Adrenal gland (tissue), 12 donors: ENCODE measurements around the gene KDM1A. TPM values are rescaled to one million over a fixed set of nuclear protein-coding genes. Genes with fewer than 3 reads are reported as not detected.

Experiments
- DNase-seq, 7 donors: peaks; one replicate each; pipeline ENCODE4 v3.0.0-alpha.2; 2019 to 2020
- H3K27ac ChIP-seq, 5 donors: fragments of 200-600 bp; sonication (generic) in 4 of 5; 1 replicate in 3 of 5; 2 replicates in 2 of 5; pipeline versions ENCODE4 v1.5.1 to v1.8.0; 2016 to 2020; ENCODE audit warnings: mild to moderate bottlenecking in 1 of 5
- H3K27me3 ChIP-seq: fragments of 200-600 bp; 2 replicates; pipeline ENCODE4 v1.8.0; 2021
- H3K36me3 ChIP-seq, 2 donors: fragments of 200-600 bp; replicated peaks in 1 of 2; 1 replicate in 1 of 2; 2 replicates in 1 of 2; pipeline versions ENCODE4 v1.5.1 to v1.8.0; 2018 to 2022
- H3K4me1 ChIP-seq, 2 donors: fragments of 200-600 bp; replicated peaks in 1 of 2; 1 replicate in 1 of 2; 2 replicates in 1 of 2; pipeline versions ENCODE4 v1.5.1 to v1.8.0; 2018 to 2021
- H3K4me3 ChIP-seq, 4 donors: fragments of 200-600 bp; sonication (generic) in 3 of 4; one replicate each; pipeline ENCODE4 v1.5.1; 2016 to 2018
- H3K9me3 ChIP-seq, 3 donors: fragments of 200-600 bp; sonication (generic) in 1 of 3; replicated peaks in 1 of 3; 1 replicate in 2 of 3; 2 replicates in 1 of 3; pipeline versions ENCODE4 v1.5.1 to v1.8.0; 2016 to 2021
- POLR2A ChIP-seq, 2 donors: fragments of 450-650 bp; IDR thresholded peaks; one replicate each; pipeline ENCODE4 v1.6.1; 2017; ENCODE audit warnings: antibody characterized with exemption in 2 of 2, mild to moderate bottlenecking in 2 of 2, moderate library complexity in 1 of 2
- WGBS, 4 donors: extraction: QIAGEN DNeasy Blood & Tissue Kit in 2 of 4; methylation state at CpG; one replicate each; pipeline versions ENCODE4 v1.1.5 to v1.1.7; 2013 to 2017; 5-methylcytosine and 5-hydroxymethylcytosine counted together
- intact Hi-C, 2 donors: fragments of 100-400 bp; cut with DNase I; formaldehyde crosslinking; loops; one replicate each; pipeline versions ENCODE4 v1.14.1 to v1.15.0; 2022 to 2023
- microRNA-seq, 3 donors: library from miRNA; unstranded; fragments of <30 nt; microRNA quantifications; one replicate each; pipeline ENCODE4, GENCODE V29; 2017 to 2020
- polyA plus RNA-seq, 3 donors: library from polyadenylated mRNA; stranded (reverse); fragments of 200-250 nt in 2 of 3; fragments of 350-450 nt in 1 of 3; fragmentation: Illumina TruSeq in 1 of 3; extraction: RNeasy Lipid Tissue Mini Kit (QIAGEN cat#74804) in 1 of 3; gene quantifications; one replicate each; pipeline ENCODE4 v1.2.3, GENCODE V29; 2013 to 2014
- small RNA-seq, 2 donors: library from RNA; depleted of rRNA; stranded (forward); fragments of <200 nt; gene quantifications; one replicate each; pipeline ENCODE3, GENCODE V24; 2016
- total RNA-seq, 9 donors: library from RNA; depleted of rRNA in 4 of 9; stranded (reverse); fragments of >200 nt in 4 of 9; fragments of 120-200 nt in 1 of 9; fragmentation: NEBNext Ultra II Directional in 1 of 9; extraction: Animal tissue kit (Norgen Biotek cat#: 25700) in 1 of 9; gene quantifications; one replicate each; pipeline versions ENCODE4 v1.1.0 to v1.2.4, GENCODE V29; 2013 to 2023
- TF ChIP-seq, protein P1 (sequence below), 6 experiments: fragments of 450-650 bp in 4 of 6; fragments of 200-600 bp in 2 of 6; sonication (generic) in 1 of 6; IDR thresholded peaks; 1 replicate in 5 of 6; 2 replicates in 1 of 6; pipeline versions ENCODE4 v1.5.1 to v1.8.0; 2016 to 2021; ENCODE audit warnings: antibody characterized with exemption in 6 of 6, mild to moderate bottlenecking in 2 of 6, moderate library complexity in 1 of 6
- donor health status: healthy with polysubstance abuse.
- donor health status: Bipolar disorder and iron deficiency.
- donor health status: DM: yes; HTN: yes; CAD: no.
- donor health status: DM: no; HTN: no; CAD: no.
- donor health status: DM: no; HTN: no; CAD: no.
- donor health status: DM: yes; HTN: yes; CAD: no.

Gene KDM1A
- total and polyA plus RNA-seq, 12 donors: 25.3 to 87.1 (median 57.8) TPM

DNA sequence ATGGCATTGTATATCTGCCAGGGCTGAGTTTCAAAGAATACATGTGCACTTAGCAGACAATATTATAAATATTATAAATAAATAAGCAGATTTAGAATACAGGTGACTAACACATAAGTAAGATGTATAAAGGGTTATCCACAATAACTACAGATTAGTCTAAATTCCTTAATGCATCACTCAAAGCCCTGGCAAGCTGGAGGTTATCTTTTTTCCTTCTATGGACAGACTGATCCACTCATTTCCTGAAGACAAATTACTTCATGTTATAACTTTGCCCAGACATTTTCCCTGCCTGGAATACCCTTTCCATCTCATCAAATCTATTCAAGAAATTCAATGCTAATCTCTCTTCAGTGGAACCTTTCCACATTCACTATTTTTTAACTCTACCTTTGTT is 110.6 kb downstream of the KDM1A start:
- intact Hi-C loops: no loop called here
- Histone ChIP-seq H3K4me3 (no peak overlapping the region), H3K27ac (no peak overlapping the region), H3K27me3 (no peaks in the 10 kb centered on the region), H3K9me3 (no peaks in the 10 kb centered on the region), H3K36me3 (no peaks in the 10 kb centered on the region), H3K4me1 (peaks cover 9 to 23% of the 10 kb centered on the region in 2 donors)
- TF ChIP-seq, protein P1, sequence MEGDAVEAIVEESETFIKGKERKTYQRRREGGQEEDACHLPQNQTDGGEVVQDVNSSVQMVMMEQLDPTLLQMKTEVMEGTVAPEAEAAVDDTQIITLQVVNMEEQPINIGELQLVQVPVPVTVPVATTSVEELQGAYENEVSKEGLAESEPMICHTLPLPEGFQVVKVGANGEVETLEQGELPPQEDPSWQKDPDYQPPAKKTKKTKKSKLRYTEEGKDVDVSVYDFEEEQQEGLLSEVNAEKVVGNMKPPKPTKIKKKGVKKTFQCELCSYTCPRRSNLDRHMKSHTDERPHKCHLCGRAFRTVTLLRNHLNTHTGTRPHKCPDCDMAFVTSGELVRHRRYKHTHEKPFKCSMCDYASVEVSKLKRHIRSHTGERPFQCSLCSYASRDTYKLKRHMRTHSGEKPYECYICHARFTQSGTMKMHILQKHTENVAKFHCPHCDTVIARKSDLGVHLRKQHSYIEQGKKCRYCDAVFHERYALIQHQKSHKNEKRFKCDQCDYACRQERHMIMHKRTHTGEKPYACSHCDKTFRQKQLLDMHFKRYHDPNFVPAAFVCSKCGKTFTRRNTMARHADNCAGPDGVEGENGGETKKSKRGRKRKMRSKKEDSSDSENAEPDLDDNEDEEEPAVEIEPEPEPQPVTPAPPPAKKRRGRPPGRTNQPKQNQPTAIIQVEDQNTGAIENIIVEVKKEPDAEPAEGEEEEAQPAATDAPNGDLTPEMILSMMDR (IDR thresholded peaks at IDR 0.05): no peak
- TF ChIP-seq POLR2A (IDR thresholded peaks at IDR 0.05): no peak
- DNase-seq: no peak

GRCh38 chr1:23132033-23132432 is 112.8 kb downstream of the KDM1A start:
- Histone ChIP-seq H3K36me3 (no peaks in the 10 kb centered on the region), H3K27ac (no peak overlapping the region), H3K4me1 (peaks cover 3 to 7% of the 10 kb centered on the region in 2 donors), H3K4me3 (no peak overlapping the region), H3K9me3 (no peaks in the 10 kb centered on the region), H3K27me3 (no peaks in the 10 kb centered on the region)
- WGBS, 4 donors: 42 to 59% (median 52%) methylated on average over 1 of the region's 1 CpG
- intact Hi-C loops: no loop called here
- DNase-seq: no peak
- no peak for TF ChIP-seq POLR2A (IDR thresholded peaks at IDR 0.05)
- TF ChIP-seq, protein P1 (IDR thresholded peaks at IDR 0.05): no peak

Small RNA genes within 50 kb of the gene (microRNA-seq; reads per million reads assigned to microRNA genes)
- 0 to 0.89 (median 0.38) reads per million in 3 donors for gene MIR3115
- gene MIR4419A: 0 reads per million in 3 donors

Small RNA genes within 50 kb of the gene (small RNA-seq; reads per million reads assigned to genes)
- gene MIR3115 (0 reads per million in 2 donors), gene MIR4419A (0 reads per million in 2 donors)

Other genes starting within 250 kb of the KDM1A start
- gene LACTBL1, start 46.6 kb upstream of the KDM1A start, total RNA-seq: not detected
- not detected for gene LACTBL1, start 46.6 kb upstream of the KDM1A start, polyA plus RNA-seq
- gene TEX46, start 3.6 kb upstream of the KDM1A start, total RNA-seq: not detected
- not detected for gene TEX46, start 3.6 kb upstream of the KDM1A start, polyA plus RNA-seq
- 10 to 100 TPM; 16.2 to 65.3 (median 29.5) TPM for gene LUZP1, start 149.4 kb downstream of the KDM1A start, total RNA-seq
- 10 to 100 TPM in 1 of 3 donors, 1 to 10 TPM in 2; 7.1 to 25.8 (median 9.7) TPM for gene LUZP1, start 149.4 kb downstream of the KDM1A start, polyA plus RNA-seq
- under 1 TPM in 1 of 9 donors, not detected in 8; 0.06 TPM for gene HTR1D, start 198.0 kb downstream of the KDM1A start, total RNA-seq
- under 1 TPM in 1 of 3 donors, not detected in 2; 0.03 TPM for gene HTR1D, start 198.0 kb downstream of the KDM1A start, polyA plus RNA-seq